ENCODE results near the gene ZNF678. TPM values are rescaled to one million over a fixed set of nuclear protein-coding genes. Genes with fewer than 3 reads are reported as not detected.
A peak's percentile ranks its signal among the peaks of the same experiment; 100 is the strongest.

The ZNF678 gene
- total RNA-seq = 1 to 10 TPM; 2.7 to 3.3 TPM

GRCh38 chr1:227563324-227564201, at the start of gene ZNF678:
ZNF678 (plus strand) TSS chr1:227563556; CDS start chr1:227650992, 87,436 bp downstream.
- peak; percentile 96 for DNase-seq (ENCODE audit: low spot score)
- Histone ChIP-seq H3K27me3 (peaks cover 0 to 10% of the 10 kb centered on the region in 2 donors), H3K4me3 (peak within 1 kb of the TSS; percentile 50 to 79), H3K9me3 (no peaks in the 10 kb centered on the region), H3K36me3 (no peaks in the 10 kb centered on the region), H3K27ac (peak within 1 kb of the TSS; percentile 80 to 87), H3K4me1 (peaks cover 0 to 15% of the 10 kb centered on the region in 2 donors)
- no peak for TF ChIP-seq CTCF (IDR thresholded peaks at IDR 0.05)

- H3K4me3 ChIP-seq = no peak overlapping the region
- H3K9me3 ChIP-seq = no peaks in the 10 kb centered on the region
- no peaks in the 10 kb centered on the region for H3K4me1 ChIP-seq
- no peak for TF ChIP-seq CTCF (IDR thresholded peaks at IDR 0.05)
- DNase-seq (ENCODE audit: low spot score) = no peak
- H3K27me3 ChIP-seq = no peaks in the 10 kb centered on the region
- H3K36me3 ChIP-seq = no peaks in the 10 kb centered on the region
- H3K27ac ChIP-seq = no peak overlapping the region
Observed at GRCh38 chr1:227518876-227519275, 44.5 kb upstream of the ZNF678 start.

GRCh38 chr1:227521782-227522181, 41.6 kb upstream of the ZNF678 start:
- TF ChIP-seq CTCF (IDR thresholded peaks at IDR 0.05) = no peak
- H3K4me3 ChIP-seq = no peak overlapping the region
- no peak for DNase-seq (ENCODE audit: low spot score)

GRCh38 chr1:227526524-227526923, 36.8 kb upstream of the ZNF678 start:
- H3K27me3 ChIP-seq = no peaks in the 10 kb centered on the region
- no peaks in the 10 kb centered on the region for H3K4me1 ChIP-seq
- H3K27ac ChIP-seq = no peak overlapping the region
- no peak for TF ChIP-seq CTCF (IDR thresholded peaks at IDR 0.05)
- no peak overlapping the region for H3K4me3 ChIP-seq
- peaks cover 22 to 59% of the 10 kb centered on the region in 2 donors for H3K9me3 ChIP-seq
- DNase-seq (ENCODE audit: low spot score) = no peak
- no peaks in the 10 kb centered on the region for H3K36me3 ChIP-seq

More at GRCh38 chr1:227521782-227522181, 41.6 kb upstream of the ZNF678 start:
- H3K4me1 ChIP-seq = no peaks in the 10 kb centered on the region
- H3K27ac ChIP-seq = no peak overlapping the region
- H3K9me3 ChIP-seq = peaks cover 0 to 12% of the 10 kb centered on the region in 2 donors
- no peaks in the 10 kb centered on the region for H3K27me3 ChIP-seq
- no peaks in the 10 kb centered on the region for H3K36me3 ChIP-seq

GRCh38 chr1:227532019-227532619, 31.2 kb upstream of the ZNF678 start:
- Histone ChIP-seq H3K4me1 (no peaks in the 10 kb centered on the region), H3K27me3 (no peaks in the 10 kb centered on the region), H3K4me3 (no peak overlapping the region), H3K36me3 (no peaks in the 10 kb centered on the region), H3K27ac (no peak overlapping the region), H3K9me3 (peaks cover 29 to 98% of the 10 kb centered on the region in 2 donors)
- no peak for TF ChIP-seq CTCF (IDR thresholded peaks at IDR 0.05)
- DNase-seq (ENCODE audit: low spot score) = no peak
